GM18519 (cell line): ENCODE measurements around the gene TMEM9.

Experiments used
- ATAC-seq: cut with Tn5 transposase; IDR thresholded peaks from one replicate; pipeline ENCODE4 v1.9.1; 2021; ENCODE audit warnings: mild to moderate bottlenecking, moderate library complexity; ENCODE audit not compliant: unreplicated experiment, low FRiP score

TMEM9 gene

DNA sequence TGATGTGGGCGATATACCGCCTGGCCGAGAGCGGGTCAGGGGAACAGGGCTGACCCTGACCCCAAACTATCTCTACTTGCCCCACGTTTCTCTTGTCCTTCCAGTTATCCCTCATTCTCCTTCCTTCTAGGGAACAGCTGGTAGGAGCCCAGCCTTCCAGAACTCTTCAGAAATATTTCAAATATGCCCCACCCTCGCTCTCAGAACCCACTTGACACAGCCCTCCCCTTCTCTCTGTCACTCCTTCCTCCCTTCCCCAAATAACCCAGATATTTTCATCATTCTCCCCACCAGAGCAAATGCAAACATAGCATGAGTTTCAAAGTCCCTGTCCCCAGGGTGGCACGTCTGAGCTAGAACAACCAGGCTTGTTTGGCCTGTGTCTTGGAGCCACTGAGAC lies 43.1 kb downstream of the TMEM9 start:
- no peak for ATAC-seq

DNA sequence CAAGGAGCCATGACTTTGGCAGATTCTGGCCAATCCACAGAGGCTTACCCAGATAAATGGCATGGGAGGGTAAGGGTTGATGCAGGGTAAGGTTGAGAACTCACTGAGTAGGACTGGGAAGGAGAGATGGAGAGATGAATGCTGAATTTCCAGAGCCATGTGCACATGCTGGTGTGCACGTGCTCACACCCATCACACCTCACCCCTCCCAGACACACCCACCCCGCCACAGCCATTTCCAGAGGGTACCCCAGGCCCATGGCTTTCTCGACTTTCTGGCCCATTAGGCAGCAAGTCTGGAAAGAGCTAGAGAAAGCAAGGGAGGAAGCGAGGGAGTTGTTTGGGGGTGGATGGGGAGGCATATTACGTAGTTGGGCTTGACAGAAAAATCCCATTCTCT lies 43.7 kb downstream of the TMEM9 start:
- ATAC-seq: no peak

DNA sequence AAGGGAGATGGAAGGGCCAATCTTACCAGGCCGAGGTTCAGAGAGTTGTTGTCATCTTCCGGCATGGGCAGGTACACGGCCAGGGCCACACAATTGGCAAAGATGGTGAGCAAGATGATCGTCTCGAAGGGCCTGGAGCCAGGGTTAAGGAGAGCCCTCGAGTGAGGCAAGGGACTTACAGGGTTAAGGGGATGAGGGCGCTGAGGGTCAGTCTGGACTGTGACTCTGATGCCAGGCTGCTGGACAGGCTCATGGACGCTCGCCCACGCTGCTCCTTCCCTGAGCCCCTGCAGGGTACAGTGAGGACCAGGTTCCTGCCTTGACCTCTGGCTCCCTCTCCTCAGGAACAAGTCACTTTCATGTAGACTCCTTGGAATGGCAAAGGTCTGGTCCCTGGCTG lies 44.1 kb downstream of the TMEM9 start:
- ATAC-seq: no peak

DNA sequence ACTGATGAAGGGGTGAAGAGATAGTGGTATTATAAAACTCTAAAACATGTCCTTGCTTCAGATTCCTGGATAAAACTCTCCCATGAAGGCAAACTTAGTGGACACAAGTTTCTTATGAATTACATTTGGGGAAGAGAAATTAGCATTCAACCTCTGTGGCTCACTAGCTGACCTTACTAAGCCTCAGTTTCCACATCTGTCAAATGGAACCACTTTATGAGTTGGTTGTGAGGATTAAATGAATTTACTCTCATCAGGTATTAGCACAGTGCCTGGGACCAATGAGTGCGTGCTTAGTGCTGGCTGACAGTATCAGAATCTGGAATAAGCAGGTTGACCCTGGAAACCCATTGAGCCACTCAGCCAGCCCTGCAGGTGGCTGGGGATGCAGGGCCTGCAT lies 44.6 kb downstream of the TMEM9 start:
- ATAC-seq: no peak

DNA sequence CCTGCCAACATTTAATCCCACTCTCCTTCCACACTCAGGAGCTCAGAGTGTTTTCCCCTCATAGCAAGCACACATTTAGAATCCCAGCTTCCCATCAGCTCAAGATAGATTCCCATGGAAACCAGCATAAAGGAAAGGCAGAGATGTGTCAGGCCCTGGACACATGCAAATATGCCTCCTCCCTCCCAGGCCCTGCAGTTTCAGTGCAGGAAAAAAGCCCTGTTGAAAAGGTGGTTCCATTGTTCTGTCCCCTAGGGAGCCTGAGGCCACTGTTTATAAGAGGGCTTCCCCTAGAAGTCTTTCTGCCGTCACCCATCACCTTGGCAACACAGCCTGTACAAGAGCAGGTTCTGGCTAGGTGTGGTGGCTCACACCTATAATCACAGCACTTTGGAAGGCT lies 45.7 kb downstream of the TMEM9 start:
- no peak for ATAC-seq

DNA sequence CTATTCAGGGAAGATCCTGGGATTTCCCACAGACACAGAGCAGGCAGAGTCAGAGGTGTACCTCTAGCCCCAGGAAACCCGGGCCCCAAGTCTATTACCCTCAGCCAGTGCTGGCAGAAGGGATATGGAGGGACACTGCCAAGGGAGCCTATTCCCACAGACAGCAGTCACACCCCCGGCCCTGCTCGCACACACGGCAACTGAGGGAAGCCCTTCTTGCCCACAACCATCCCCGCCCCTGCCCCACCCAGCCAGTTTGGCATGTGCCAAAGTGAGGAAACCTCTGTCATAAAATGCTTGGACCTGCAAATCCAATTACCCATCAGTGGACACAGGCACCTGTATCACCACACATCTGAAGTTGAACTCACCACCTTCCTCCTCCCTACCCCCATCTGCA lies 48.6 kb downstream of the TMEM9 start:
- ATAC-seq: no peak

DNA sequence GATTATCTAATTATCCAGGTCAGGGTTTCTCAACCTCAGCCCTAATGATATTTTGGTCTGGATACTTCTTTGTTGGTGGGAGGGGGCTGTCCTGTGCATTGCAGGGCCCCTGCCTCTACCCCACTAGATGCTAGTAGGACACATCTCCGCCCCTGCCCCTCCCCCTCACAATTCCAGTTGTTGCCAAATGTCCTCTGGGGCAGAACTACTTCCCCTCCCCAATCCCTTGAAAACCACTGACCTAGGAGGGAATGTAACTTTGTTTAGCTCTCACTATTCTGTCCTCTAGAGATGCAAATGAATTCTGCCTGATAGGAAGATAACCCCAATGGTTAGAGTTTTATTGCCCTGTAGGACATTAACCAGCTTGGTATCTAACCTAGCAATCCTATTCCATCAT lies 50.1 kb downstream of the TMEM9 start:
- ATAC-seq: no peak

DNA sequence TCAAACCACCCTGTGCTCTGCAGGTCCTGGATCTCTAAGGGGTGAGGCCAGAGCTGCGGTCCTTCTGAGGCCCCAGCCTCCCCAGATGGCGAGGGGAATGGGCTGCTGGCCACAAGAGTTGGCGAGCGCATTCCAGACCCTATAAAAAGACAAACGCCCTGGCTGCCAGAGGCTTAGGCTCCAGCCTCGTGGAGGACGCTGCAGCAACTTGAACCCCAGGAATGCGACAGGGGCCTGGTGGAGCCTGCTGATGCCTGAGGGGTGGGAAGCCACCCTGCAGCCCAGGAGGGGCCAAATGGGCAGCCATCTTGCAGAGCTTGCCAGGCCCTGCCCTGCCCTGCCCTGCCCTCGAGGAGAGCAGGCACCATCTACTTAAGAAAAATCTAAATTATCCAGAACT lies 50.6 kb downstream of the TMEM9 start:
- ATAC-seq: no peak

DNA sequence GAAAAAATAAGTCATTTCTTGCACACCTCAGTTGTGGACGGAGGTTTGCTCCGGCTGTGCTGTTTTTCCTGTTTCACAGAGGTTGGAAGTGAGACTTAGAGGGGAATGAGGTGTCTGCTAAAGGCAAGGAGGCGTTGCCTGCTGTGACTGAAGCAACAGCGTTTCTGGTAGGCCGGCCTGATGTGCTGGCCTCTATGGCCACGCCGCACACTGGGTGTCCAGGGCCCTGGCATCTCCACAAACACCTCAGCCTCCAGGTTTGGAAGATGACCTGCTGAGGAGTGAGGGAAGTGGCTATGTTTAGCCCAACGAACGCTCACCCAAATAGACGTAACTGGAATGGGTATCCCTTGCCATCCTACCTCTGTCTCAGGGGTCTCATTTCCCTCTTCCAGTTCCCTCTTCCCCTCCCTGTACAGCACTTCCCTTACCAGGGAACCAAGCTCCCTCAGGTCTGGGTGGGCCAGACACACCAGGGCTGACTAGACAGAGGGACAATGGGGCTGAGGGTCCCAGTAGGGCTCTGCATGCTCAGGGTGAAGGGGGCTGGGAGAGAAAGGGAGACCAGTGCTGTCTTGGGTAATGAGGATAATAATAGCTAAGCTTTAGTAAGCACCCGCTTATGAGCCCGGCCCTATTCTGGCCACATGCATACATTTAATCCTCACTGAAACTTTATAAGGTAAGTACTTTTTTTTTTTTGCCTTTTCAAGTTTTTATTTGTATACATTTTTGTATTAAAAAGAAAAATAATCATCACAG lies 53.9 kb downstream of the TMEM9 start:
- ATAC-seq: no peak

DNA sequence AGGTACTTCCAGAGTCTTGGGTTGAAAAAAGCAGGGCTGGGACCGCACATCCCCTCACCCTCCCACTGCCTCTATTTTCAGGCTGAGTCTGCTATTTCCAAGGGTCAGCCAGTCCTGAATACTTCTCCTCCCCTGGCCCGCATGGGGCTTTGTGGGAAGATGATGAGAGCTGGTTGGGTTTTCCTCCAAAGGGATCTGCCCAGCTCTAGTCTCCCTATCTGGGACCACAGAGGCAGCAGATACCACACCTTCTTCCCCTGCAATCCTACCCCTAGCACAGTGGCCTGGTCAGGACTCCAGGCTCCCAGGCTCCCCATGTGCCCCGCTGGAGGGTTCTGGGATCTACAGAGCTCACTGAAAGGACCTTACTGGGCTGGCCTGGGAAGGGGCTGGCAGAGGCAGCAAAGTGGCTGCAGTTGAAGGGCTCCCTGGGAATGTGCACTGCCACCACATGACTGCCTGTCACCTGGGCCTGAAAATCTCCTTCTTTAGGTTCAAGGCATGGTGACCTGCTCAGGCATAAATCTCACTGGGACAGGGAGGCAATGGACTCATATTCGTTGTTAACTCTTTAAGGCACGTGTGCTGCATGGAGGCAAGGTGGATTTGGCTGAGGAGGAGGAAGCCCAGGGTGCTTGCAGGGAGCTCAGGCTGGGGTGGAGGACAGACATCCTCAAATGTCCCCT lies 55.1 kb downstream of the TMEM9 start:
- no peak for ATAC-seq

DNA sequence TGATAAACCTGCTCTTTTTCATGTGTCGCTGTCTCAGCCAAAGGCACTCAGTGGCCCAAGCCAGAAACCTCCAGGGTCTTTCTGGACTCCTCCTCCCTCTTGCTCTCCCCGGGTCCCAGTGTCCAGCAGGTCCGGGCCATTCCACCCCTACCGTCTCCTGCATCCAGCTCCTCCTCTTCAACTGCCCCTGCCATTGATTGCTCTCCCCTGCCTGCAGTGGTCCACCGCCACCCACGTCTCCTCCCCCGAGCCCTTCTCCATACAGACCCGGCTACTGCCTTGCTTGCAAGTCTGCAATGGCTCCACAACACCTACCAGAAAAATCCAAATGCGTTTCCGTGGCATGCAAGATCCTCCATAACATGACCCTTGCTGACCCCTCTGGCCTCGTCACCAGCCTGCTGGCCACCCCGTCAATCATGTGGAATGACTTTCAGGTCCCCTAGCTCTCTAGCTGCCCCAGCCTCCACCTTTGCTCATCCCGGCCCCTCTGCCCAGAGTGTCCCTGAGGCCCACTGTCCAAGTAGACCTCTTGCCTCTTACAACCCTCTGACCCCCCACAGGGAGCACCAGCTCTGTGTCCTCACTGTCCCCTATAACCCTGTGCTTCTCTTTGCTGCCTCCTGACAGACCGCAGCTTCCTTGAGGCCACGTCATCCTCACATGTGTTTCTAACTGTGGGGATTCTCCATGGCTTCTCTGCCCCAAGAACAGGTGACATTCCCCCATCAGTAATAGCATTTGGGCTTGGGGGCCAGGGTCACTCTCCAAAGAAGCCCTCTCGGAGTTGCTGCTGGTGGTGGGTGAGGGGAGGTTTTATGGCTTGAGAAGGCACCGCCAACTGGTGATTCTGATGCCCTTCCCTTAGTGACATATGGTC lies 57.1 kb downstream of the TMEM9 start:
- ATAC-seq: no peak

DNA sequence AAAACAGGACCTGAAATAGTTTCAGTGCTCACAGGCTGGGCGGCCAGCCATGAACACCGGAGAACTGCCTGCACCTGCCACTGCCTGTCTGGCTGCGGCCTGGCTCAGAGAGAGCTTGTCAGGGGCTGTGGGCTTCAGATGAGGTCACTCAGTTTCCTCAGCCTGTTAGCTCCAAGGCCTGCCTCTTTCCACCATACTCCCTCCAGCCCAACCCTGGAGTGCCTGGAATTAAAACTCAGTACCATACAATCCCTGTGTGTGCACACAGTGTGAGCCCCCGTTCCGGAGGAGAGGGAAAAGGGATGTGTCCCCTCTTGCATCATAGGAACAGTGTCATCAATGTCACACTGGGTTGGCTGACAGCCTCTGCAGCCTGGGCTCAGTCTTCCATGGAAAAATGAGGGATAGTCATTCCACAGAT lies 58.2 kb downstream of the TMEM9 start:
- ATAC-seq: no peak

DNA sequence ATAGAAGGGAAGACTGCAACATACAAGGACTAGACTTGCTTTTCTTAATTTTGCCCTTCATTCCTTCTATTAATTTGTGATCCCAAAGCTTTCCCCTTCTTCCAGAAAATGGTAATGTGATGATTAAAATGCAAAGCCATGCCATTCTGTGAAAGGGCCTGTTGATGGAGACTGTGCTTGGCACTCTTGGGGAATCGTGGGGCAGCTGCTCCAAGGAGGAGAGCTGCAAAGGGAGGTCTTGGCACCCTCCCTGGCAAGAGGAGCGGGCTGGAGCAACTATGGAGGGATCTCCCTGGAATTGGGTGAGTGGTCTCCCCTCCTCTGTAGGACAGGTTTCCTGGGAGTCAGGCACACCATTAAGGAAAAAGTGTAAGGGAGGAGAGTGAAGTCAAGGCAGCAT lies 58.7 kb downstream of the TMEM9 start:
- ATAC-seq: no peak

DNA sequence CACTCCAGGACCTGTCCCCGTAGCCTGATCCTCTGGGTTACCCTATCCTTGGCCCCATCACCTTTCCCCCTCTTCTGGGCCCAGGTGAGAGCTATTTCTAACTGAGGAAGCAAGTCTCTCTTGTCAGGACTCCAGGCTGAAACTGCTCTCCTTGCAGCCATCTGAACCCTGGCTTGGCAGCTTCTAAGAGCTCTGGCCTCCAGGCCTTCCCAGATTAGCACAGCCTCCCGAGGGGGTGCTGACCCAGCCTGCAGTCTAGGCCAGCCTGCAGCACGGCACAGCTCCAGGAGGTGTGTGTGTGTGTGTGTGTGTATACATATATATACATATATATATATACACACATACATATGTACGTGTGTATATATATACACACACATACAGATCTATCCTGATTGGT lies 59.4 kb downstream of the TMEM9 start:
- ATAC-seq: no peak

DNA sequence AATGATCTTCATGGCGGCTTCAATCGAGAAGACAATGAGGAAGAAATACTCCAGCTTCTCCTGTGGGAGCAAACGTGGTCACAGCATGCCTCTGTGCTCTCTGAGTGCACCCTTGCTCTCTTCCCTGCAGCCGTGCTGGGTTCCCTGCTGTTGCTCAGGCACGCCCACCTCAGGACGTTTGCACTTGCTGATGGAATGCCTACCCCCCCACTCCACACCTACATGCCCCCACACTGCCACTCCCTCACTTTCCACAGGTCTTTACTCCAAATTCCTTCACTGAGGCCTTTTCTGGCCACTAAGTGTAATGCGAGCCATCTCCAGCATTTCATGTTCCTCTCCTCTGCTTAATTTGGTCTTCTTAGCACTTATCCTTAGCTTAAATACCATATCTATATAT lies 60.3 kb downstream of the TMEM9 start:
- no peak for ATAC-seq

DNA sequence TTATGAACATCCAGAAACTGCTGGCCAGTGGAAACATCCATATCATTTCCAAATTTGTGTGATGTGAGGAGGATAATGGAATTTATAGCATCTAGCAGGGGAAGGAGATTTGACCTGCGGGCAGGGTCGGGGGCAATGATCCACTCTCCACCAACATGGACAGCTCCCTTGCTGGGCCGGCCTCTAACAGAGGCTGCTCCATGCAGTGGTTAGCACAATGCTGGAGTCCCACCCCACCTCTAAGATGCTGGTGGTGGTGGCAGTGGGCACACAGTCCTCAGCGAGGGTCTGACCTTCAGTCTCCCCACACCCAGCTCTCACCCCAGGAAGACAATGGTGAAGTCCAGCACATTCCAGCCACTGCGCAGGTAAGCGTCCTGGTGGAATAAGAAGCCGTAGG lies 60.7 kb downstream of the TMEM9 start:
- ATAC-seq: no peak

DNA sequence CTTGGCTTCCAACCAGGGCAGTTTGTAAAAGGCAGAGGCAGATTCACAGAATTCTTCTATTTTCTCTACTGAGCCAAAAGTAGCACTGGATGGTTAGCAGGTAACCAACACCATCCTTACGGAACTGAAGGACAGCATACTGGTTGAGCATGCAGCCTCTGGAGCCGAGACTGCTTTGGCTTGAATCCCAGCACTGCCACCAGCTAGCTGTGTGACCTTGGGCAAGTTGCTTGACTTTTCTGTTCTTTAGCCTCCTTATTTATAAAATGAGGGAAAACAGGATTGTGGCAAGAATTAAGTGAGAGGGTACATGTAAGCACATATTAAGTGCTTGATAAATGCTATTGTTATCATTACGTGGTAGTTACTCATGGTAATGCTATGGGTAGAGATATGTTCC lies 61.5 kb downstream of the TMEM9 start:
- ATAC-seq: no peak

DNA sequence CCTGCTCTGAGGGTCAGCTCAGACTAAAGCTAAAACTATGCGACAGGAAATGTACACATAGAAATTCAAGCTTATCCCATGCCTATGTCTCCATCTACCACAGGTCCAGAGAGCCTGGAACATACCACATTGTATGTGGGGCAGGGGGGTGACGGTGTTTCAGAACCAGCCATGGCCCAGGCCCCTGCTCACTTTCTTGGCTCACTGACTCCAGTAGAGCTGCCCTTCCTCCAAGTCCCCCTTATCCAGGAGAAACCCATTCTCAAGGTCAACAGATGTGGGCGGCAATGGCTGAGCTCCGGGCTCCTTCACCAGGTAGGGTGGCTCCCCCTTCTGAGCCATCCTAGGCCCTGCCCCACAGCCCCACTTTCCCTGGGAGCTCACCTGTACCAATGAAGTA lies 63.0 kb downstream of the TMEM9 start:
- ATAC-seq: no peak

DNA sequence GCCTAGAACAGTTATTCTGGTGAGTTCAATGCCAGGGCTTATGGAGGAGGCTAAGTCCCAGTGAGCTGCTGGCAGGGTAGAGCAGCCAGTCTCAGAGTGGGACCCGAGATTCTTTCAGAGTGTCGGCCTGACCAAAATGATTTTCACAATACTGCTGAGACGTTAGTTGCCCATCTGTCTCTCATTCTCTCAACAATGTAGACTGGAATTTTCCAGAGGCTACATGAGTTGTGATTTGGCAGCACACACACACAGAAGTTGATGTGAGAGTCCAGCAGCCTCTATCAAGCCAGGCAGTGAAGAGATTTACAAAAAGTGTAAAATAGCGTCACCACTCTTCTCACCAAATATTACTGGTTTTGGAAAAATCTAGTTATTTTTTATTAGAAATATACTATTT lies 63.7 kb downstream of the TMEM9 start:
- ATAC-seq: no peak

DNA sequence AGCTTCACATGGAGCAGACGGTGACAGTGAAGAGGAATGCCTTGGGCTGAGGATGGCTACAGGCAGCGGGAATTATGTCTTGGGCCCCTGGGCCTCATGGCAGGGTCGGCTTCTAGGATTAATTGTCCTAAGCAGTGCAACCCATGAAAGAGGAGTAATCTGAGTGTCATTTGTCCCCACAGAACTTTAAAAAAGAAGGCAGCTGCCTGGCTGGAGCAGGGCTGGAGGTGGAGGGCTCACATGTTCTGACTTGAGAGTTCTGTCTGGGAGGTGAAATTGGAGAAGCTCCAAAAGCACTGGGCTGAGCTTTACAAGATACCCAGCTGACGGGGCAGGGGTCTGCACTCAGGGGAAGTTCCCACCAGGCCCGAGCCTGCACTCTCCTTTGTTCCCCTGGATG lies 64.7 kb downstream of the TMEM9 start:
- no peak for ATAC-seq

DNA sequence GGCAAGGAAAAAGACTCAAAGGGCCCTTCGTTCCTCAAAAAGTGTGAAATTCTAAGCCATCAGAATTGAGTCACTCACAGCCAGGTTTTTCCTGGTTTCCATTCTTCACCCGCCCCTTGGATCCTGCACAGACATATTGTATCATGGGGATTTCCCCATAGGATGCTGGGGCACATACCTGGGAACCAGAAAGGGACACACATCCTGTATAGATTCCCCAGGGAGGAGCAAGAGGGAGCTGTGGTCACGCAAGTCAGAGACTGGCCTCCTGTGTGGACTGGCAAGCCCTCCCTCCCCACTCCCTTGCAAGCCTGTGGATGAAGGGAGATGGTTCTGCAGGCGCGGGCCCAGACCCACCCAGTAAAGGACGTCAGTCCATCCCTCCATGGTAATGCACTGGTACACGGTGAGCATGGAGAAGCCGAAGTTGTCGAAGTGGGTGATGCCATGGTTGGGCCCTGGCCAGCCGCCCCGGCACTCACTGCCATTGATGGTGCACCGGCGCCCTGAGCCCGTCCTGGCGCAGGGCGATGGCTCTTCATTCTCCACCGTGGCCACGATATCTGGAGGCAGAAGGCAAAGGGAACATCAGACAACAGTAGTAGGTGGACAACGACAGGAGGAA lies 65.3 kb downstream of the TMEM9 start:
- ATAC-seq: no peak
